Islet precursor cell (in vitro differentiated cells): ENCODE measurements around the gene PKD1.
A peak's percentile ranks its signal among the peaks of the same experiment; 100 is the strongest.

Experiments used
- DNase-seq: peaks from one replicate; pipeline ENCODE4 v3.0.0-alpha.2; 2018

PKD1 gene

DNA sequence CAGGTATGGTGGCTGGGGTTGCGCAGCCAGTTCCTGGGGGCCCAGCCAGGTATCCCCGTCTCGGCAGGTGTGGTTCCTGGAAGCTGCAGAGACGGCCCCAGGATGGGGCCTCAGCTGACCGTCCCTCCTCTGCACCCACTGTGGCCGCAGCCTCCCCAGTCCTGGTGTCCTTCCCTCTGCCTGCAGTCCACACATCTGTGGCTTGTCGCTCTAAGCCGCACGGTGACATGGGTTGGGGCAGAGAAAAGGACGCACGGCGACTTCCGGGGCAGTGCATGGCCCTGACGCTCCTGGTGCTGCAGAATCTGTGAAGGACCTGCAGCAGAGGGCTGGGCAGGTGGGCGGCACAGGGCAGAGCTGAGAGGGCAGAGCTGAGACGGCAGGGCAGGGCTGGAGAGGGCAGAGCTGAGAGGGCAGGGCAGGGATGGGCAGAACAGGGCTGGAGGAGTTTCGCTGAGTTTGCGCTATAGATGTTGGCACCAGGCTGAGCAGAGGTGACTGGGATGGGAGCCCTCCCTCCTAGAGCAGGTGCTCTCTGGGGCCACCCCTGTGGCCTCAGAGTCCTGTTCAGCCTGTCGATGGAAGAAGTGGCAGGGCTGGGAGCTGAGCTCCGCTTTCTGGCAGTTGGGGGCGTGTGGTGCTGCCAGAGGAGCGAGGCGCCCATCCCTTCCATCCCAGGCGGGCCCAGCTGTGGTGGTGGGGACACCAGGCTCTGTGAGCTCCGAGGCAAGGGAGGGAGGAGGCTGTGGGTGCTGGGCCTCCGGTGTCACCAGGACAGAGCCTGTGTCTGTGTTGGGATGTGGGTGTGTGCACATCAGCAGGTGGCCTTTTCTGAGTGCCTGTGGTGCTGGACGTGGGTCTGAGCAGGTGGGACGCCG, 64.9 kb downstream of the PKD1 start:
- no peak for DNase-seq

DNA sequence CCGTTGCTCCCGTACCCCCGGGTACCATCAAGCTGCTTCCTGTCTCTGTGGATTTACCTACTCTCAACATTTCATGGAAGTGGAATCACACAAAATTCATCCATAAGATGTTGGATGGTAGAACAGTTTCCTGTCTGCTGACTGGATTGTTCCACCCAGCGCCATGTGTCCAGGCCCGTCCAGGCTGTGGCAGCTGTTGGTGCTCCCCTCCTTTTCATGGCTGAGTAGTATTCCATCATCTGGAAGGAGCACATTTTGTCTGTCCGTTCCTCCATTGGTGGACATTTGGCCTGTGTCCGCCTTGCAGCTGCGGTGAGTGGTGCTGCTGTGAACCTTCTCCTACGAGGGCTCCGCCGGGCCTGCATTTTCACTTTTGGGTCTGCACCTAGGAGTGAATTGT, 69.6 kb downstream of the PKD1 start:
- DNase-seq = no peak

DNA sequence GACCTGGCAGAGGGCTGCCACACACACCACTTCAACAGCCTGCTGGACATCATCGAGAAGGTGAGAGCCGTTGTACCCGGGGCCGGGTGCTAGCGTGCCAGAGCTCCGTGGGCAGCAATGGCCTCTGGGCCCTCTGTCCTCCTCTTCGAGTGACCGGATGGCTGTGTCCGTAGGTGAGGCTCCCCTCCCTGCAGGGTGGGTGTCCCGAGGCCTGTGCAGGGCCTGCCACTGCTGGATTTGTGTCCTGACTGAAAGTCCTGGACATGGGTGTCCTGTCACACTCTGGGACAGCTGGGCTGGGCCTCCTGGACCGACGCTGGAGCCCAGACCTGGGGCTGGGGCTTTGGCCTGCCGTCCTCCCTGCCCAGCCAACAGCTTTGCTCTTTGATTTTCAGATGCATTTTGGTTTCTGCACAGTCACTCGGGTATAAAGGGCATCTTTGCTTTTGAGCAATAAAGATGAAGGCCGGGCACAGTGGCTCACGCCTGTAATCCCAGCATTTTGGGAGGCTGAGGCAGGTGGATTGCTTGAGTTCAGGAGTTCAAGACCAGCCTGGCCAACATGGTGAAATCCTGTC, 71.2 kb downstream of the PKD1 start:
- no peak for DNase-seq

DNA sequence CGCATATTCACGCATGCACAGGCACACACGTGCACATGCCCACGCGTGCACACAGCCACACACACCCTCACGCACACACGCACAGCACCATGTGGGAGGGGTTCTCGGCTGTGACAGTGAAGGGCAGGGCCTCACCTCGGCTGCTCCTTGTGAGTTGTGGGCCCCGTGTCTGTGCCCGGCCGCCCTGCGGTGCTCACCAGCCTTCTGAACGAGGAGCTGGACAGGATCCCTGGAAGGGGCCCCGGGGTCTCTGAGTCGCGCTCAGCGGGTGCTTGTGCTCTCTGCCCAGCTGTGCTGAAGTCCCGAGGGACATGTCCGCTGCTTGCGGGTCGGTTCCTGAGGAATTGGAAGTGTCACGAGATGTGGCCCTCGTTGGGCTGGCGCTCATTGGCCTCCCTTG, 71.8 kb downstream of the PKD1 start:
- no peak for DNase-seq

DNA sequence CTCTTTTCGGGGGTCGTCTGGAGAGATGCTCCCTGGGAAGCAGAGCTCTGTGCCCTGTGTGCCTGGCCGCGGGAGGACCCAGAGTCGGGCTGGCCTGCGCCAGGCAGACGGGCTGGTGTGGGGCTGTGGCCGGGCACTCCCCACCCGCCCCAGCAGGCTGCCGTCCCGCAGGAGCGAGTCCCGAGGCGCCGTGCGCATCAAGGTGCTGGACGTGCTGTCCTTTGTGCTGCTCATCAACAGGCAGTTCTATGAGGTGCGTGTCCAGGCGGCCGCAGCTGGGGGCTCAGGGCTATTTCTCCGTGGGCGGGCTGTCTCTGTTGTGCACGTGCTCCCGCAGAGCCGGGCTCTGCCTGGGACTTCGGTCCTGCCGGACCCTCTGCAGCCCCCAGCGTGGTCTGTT, 72.9 kb downstream of the PKD1 start:
- DNase-seq = no peak

DNA sequence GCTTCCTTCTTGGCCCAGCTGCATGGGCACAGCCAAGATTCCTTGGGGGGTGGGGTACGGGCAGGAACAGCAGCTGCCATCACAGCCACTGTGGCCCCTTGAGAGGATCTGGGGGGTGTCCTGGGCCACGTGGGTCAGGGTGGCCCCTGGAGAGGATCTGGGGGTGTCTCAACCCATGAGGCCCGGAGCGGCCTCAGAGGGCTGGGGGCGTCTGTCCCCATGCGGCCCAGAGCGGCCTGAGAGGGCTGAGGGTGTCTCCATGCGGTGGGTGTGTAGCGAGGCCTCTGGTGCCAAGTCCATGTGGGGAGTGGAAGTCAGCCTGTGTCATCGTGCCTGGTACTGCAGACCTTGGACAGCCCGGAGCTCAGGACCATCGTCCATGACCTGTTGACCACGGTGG, 74.2 kb downstream of the PKD1 start:
- DNase-seq = no peak

DNA sequence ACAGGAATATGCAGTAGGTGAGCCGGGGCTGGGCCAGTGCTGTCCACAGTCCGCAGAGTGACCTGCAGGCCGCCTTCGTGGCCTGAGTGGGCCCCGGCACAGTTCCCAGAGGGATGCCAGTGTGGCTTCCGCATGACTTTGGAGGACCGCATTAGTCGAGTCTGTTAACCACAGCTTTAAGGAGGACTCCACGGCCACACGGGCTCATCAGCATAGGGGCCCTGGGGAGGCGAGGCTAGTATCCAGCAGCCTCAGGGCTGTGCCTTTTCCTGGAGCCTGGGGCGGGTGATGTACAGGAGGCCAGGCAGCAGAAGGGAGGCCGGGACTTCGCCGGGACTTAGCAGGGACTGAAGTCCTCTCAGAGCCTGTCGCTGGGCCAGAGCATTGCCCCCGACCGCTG, 74.7 kb downstream of the PKD1 start:
- no peak for DNase-seq

DNA sequence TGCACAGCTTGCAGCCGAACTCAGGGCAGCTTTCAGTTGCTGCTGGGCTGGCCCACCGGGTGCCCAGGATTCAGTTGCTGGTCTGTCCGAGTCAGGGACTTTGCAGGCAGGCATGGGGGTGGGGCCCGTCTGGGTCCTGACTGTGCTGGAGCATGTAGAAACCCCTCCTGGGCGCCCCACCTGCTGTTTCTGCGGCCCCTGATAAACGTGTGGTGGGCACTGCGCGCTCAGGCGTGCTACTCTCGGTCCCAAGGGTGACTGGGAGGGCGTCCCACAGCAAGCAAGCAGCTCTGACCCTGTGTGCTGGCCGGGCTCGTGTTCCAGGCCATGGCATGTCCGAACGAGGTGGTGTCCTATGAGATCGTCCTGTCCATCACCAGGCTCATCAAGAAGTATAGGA, 75.4 kb downstream of the PKD1 start:
- DNase-seq = no peak

DNA sequence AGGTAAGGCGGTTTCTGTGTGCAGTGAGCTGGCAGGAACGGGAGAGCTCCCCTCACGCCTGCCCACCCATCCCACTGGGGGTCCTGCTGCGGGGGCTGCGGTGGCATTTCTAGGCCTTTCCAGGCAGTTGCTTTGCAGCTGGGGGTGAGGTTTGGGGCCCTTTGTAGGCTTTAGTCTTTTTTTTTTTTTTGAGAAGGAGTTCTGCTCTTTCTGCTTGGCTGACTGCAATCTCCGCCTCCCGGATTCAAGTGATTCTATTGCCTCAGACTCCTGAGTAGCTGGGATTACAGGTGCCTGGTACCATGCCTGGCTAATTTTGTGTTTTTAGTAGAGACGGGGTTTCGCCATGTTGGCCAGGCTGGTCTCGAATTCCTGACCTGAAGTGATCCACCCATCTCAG, 76.8 kb downstream of the PKD1 start:
- no peak for DNase-seq

DNA sequence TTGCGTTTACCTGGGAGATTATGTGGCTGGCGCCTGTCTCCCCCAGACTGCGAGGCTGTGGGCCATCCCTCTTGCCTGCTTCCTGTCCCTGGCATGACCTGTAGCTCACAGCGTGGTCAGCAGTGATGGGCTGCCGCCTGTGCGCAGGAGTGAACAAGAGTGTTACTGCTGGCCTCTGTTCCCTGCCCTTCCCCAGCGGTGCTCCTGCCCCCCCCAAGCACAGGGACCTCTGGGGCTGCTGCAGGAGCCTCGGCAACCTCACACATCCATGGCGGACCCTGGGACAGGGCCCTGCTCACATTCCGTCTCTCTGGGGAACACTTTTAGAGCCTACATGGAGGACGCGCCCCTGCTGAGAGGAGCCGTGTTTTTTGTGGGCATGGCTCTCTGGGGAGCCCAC, 77.3 kb downstream of the PKD1 start:
- no peak for DNase-seq

DNA sequence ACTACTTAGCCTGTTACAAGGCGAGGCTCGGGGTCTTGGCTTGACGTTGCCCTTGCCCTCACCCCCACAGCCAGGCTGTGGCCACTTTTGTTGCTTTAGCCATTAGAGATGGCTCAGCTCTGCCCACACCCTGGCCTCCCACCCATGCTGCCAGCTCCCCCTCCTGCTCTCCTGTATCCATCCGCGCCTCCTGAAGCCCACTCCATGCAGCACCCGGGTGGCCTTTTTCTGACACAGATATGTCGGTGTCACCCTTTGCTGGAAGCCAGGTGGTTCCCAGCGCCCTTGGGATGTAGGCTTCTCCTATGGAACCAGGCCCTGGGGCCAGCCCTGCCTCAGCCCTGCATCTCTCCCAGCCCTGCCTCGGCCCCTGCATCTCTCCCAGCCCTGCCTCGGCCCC, 78.3 kb downstream of the PKD1 start:
- no peak for DNase-seq

DNA sequence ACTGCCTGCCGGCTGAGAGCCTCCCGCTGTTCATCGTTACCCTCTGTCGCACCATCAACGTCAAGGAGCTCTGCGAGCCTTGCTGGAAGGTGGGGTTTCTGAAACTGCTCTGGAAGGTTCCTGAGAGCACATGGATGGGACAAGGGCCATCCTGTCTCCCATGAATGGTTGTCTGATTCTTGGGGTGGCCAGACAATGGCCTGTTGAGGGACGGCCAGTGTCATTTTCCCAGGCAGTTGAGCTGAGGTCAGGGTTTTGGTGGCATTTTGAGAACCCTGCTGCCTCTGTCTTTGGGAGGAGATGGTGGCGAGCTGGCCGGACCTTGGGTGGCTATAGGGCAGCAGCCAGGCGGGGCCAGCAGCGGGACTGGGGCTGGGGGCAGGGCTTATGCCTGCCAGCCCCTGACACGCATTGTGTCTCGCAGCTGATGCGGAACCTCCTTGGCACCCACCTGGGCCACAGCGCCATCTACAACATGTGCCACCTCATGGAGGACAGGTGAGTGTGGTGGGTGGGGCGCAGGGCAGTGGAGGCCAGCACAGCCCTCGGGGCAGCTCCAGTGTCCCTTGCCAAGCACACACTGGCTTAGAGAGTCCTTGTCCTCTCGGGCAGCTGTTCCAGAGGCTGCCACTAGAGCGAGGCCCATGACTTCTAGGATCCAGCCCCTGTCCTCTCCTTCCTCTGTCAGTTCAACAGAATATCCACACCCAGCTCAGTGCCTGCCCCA, 78.9 kb downstream of the PKD1 start:
- DNase-seq = peak; percentile 77

DNA sequence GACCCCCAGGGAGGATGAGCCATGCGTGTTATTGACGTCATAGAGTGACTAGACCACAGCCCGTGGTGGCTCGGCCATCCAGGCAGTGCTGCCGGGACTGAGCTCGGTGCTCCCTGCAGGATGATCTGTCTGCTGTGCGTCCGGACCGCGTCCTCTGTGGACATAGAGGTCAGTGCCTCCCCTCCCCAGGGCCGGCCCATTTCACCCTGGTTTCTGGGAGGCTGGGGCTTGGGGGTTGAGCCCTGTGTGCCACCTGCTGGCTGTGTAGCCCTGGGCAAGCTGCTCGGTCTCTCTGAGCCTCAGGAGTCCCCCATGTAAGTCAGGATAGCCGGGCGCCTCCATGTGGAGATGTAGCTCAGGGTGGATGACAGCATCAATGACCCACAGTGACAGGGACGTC, 79.6 kb downstream of the PKD1 start:
- DNase-seq = no peak

DNA sequence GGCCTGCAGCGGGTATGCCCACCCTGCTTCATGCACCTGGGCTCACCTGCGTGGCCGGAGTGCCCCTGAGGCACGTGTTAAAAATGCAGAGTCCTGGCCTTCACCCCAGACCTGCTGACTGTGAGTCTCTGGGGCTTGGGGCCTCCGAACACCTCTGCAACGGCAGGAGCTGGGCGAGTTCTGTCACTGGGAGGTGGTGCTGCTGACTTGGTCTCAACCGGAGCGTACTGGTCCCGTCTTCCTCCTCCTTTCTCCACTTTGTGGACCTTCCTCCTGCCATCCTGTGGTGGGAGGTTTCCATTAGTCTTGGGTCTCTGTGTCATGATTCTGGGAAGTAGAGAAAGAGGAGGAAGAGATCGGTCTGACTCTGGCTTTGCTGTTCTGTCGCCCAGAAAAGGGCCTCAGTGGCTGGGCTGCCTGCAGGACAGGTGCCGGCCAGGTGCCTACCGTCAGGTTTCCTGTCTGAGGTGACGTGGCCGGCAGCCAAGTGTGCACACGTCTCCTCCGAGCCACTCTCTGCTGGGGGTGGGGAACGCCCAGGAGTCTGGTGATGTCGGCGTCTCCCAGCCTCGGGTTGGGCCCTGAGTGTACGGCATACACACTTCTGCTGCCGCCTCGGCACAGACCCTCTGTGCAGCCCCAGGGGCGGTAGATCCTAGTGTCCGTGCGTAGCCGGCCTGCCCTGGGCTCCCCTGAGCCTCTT, 81.0 kb downstream of the PKD1 start:
- DNase-seq = no peak

DNA sequence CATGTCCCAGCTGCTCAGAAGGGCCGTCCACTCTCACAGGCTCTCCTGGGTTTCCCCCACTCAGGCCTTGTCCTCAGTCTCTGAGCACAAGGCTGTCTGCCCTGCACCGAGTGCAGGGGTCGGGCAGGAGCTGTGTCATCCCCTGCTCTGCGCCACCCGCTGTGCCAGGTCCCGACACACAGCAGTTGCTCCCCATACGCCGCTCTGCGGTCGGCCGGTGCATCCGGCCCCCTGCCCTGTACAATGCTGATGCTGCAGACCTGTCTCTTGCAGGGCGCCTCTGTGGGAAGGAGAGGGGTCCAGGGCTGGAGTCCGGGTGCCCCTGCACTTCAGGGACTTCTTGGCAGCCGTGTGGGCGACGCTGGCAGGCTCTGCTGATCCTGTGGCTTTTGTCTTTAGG, 81.8 kb downstream of the PKD1 start:
- no peak for DNase-seq

DNA sequence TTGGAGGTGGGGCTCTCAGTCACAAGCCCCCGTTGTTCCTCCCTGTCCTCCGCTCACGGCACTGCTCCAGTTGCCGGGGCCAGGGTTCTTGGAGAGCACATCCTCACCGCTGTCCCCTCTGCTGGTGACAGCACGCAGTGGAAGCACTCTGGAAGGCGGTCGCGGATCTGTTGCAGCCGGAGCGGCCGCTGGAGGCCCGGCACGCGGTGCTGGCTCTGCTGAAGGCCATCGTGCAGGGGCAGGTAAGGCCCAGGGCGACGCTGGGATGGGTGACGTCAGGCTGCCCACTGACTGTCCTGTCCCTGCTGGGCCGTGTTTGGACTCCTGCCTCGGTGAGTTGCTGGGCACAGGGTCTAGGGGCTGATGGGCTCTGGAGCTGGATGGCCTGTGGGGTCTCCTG, 82.5 kb downstream of the PKD1 start:
- no peak for DNase-seq

DNA sequence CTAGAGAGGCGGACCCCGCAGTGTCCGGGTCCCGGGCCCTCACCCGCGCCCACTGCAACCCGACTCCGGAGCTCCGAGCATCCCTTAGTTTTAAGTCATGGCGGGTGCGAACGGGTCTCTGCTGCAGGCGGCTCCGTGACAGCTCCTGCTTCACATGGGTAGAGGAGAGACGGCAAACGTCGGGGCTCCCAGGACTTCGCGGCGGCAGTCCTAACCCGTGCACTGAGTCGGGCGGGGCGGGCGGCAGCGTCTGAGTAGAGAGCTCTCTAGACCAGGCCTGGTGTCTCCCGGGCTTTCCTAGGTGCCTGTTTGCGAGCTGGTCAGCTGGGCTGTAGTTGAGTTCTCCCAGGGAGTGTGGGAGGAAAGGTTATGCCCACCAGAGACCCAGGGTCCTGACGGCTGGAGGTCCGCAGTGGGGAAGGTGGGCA, 87.6 kb downstream of the PKD1 start:
- DNase-seq = no peak

DNA sequence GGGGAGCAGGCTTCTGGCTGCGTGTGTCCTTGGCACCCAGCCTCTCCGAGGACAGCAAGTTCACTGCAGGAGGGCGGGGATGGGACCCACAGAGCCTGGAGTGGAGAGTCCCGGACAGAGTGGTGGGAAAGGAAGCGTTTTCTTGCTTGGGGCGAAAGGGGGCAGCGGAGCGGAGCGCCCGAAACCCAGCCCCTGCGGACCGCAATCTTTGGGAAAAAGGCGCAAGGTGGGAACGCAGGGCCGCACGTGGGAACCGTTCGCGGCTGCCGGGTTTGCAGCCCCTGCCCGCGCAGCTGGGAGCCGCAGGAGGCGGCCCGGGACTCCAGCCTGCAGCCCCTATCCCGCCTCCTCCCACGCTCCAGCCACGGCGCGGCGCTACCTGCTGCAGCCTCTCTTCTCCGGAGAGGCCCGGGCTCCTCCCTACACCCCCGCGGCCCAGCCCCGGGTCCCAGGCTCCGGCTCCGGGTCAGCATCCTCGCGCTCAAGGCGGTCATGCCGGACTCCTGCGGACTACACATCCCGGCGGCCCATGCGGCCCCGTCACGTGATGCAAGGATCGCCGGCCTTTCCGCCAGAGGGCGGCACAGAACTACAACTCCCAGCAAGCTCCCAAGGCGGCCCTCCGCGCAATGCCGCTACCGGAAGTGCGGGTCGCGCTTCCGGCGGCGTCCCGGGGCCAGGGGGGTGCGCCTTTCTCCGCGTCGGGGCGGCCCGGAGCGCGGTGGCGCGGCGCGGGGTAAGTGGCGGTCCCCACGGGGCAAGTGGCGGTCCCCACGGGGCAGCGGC, 88.2 kb downstream of the PKD1 start, which contains the start of the genes NTHL1 and TSC2:
Gene NTHL1 (minus strand): TSS at position 505 of the 786 bp plus-strand sequence. CDS start 11 bp downstream, at position 494.
Gene TSC2 (plus strand): TSS at position 656 of the 786 bp plus-strand sequence. CDS start 631 bp downstream, outside the sequence.
- DNase-seq = peak; percentile 99

DNA sequence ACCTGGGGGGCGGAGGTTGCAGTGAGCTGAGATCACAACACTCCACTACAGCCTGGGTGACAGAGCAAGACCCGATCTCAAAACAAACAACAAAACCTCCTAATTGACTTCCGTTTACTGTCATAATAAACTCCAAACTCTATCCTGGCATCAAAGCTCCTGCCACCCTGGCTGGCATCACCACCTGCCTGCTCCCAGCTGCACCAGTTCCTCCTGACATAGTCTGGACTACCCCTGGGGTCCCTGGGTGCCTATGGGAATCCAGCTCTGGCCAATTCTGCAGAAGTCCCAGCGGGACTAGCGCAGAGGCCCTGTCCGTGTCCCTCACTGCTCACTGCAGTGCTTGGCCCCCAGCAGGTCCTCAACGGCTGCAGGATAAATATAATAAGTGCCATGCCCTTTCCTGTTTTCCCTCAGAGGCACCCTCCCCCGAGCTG, 88.8 kb downstream of the PKD1 start:
- DNase-seq = no peak

DNA sequence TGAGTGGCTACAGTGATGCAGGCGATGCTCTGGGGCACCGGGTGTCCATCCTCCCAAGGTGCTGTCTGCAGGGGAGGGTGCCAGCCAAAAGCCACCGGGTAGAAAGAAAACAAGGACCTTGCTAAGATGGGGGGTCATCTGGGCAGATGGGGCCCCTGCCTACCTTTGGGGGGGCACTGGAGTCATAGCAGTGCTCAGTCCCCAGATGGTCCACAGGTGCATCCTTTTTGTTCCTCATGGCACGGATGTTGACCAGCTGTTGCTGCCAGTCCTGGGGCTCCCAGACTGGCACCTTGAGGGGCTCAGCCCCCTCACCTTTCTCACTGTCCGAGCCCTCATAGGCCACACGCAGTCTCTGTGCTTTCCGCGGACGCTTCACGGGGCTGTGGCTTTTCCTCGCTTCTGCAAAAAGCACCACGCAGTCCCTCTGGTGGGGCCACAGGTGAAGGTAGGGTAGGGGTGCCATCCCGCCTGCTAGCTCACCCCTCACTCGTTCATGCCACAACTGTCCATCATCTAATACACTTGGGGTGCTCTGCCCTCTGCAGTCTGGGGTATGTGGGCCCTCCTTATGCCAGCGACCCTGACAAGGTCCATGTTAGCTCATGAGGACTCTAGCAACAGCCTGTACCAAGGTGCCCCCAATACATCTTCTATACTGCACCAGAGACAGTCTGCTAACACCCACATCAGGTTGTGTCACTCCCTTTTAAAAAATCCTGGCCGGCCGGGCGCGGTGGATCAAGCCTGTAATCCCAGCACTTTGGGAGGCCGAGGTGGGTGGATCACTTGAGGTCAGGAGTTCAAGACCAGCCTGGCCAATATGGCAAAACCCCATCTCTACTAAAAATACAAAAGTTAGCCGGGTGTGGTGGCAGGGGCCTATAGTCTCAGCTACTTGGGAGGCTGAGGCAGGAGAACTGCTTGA, 89.5 kb downstream of the PKD1 start:
- no peak for DNase-seq

DNA sequence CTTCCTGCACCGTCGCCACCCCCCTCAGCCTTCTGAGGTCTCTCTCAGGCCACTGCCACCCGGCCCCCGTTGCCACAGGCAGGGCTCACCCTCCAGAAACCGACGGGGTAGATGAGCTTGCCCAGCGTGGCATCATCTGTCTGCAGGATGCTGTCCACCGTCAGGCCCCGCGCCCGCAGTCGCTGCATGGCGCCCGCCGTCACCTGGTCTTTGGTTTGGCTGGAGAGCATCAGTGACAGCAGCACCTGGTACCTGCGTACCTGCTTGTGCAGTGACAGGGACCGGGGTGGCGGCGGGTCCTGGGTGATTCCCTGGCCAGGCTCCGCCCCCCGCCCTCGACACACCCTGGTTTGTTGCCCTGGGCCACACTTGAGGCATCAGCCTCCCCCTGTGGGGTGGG, 91.2 kb downstream of the PKD1 start:
- DNase-seq = no peak
